Mucosa of stomach (tissue), 1 donor: ENCODE measurements around the gene BCL6.

Experiments
- H3K27me3 ChIP-seq: one replicate; pipeline ENCODE4 v1.7.0; 2013; ENCODE audit warnings: mild to moderate bottlenecking, low read length; ENCODE audit not compliant: control insufficient read depth, insufficient read depth
- H3K36me3 ChIP-seq: one replicate; pipeline ENCODE4 v1.7.0; 2013; ENCODE audit warnings: low read length; ENCODE audit not compliant: control insufficient read depth, insufficient read depth
- H3K4me1 ChIP-seq: one replicate; pipeline ENCODE4 v1.7.0; 2013; ENCODE audit warnings: mild to moderate bottlenecking, low read length; ENCODE audit not compliant: control insufficient read depth, insufficient read depth
- H3K4me3 ChIP-seq: one replicate; pipeline ENCODE4 v1.7.0; 2013; ENCODE audit warnings: low read length
- H3K9ac ChIP-seq: one replicate; pipeline ENCODE4 v1.7.0; 2013; ENCODE audit warnings: mild to moderate bottlenecking, low read length, moderate library complexity
- H3K9me3 ChIP-seq: one replicate; pipeline ENCODE4 v1.7.0; 2013; ENCODE audit warnings: mild to moderate bottlenecking, low read length, moderate library complexity; ENCODE audit not compliant: control insufficient read depth
- donor health status: Pancreatic carcinoma.

Gene BCL6

GRCh38 chr3:187677604-187678003, 67.7 kb downstream of the BCL6 start:
- Histone ChIP-seq H3K4me3 (no peak overlapping the region), H3K27me3 (peaks cover 4% of the 10 kb centered on the region), H3K9me3 (no peaks in the 10 kb centered on the region), H3K36me3 (no peaks in the 10 kb centered on the region), H3K4me1 (no peaks in the 10 kb centered on the region), H3K9ac (no peak overlapping the region)

DNA sequence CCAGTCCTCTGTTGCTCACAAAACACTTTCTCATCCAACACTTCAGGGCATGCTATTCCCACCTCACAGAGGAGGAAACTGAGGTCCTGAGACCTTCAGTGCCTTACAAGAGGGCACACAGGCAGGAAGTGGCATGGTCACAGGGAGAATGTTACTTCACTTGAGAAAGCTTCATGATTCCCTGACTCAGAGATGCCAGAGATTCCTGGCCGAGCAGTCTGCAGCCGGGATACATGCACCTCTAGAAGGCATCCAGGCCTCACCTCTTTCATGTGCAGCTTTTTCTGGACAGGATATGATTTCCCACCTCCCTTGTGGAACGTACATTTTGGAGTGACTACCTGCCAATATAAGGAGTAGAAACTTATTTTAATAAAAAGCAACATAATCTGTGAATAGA, 72.3 kb downstream of the BCL6 start:
- no peaks in the 10 kb centered on the region for H3K4me1 ChIP-seq
- H3K9me3 ChIP-seq: no peaks in the 10 kb centered on the region
- H3K9ac ChIP-seq: no peak overlapping the region
- peaks cover 38% of the 10 kb centered on the region for H3K27me3 ChIP-seq
- no peak overlapping the region for H3K4me3 ChIP-seq
- no peaks in the 10 kb centered on the region for H3K36me3 ChIP-seq
